GM12865 (cell line): ENCODE results near the gene PIEZO2.

ENCODE experiments used
- DNase-seq: peaks from one replicate; pipeline ENCODE4 v3.0.0; 2010; ENCODE audit warnings: low read depth
- H3K4me3 ChIP-seq: 2 replicates; pipeline ENCODE4 v1.5.1; 2011; ENCODE audit warnings: mild to moderate bottlenecking, low read depth, low read length, control low read depth
- TF ChIP-seq, protein P1 (sequence below): IDR thresholded peaks from 2 replicates; pipeline ENCODE4 v1.5.1; 2011; ENCODE audit warnings: low read length, control low read depth, low read depth, inconsistent platforms; ENCODE audit not compliant: insufficient read depth; ENCODE audit errors: missing control alignments

Gene PIEZO2

DNA sequence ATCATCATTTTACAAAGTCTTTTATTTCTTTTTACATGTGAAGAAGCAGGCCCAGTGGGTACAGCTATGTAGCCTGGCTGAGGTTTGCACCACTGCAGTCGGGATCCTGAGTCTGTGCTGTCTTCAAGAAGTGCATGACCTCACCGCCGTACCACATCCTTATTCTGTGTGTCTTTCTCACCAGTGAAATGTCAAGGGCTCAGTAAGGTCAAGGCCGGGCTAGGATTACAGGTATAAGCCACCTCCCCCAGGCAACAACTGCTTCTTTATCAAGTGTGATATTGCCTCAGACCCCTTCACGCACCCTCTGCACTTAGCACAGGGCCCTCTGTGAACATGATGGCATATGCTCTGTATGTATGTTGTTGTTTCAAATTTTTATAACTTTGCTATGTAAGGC, 76.7 kb downstream of the PIEZO2 start:
- TF ChIP-seq, protein P1, sequence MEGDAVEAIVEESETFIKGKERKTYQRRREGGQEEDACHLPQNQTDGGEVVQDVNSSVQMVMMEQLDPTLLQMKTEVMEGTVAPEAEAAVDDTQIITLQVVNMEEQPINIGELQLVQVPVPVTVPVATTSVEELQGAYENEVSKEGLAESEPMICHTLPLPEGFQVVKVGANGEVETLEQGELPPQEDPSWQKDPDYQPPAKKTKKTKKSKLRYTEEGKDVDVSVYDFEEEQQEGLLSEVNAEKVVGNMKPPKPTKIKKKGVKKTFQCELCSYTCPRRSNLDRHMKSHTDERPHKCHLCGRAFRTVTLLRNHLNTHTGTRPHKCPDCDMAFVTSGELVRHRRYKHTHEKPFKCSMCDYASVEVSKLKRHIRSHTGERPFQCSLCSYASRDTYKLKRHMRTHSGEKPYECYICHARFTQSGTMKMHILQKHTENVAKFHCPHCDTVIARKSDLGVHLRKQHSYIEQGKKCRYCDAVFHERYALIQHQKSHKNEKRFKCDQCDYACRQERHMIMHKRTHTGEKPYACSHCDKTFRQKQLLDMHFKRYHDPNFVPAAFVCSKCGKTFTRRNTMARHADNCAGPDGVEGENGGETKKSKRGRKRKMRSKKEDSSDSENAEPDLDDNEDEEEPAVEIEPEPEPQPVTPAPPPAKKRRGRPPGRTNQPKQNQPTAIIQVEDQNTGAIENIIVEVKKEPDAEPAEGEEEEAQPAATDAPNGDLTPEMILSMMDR, result no peak
- no peak overlapping the region for H3K4me3 ChIP-seq
- no peak for DNase-seq

DNA sequence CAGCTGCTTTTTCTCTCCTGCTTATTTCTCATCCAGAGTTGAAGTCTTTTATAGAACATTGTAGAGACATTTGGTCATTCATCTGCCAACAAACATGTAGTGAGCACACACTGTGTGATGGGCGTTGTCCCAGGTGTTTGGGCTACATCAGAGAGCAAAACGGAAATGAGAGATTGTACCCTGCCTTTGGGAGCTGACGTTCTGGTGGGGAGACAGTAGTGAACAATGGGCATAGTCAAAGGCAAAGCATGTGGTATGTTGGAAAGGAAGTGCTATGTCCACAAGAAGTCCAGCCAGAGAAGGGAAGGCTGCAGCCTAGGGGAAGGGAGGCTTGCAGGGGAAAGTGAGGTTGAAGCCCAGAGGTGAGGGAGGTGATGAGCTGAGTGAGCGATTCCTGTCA, 78.1 kb downstream of the PIEZO2 start:
- no peak overlapping the region for H3K4me3 ChIP-seq
- TF ChIP-seq, protein P1, result no peak
- DNase-seq, result no peak

DNA sequence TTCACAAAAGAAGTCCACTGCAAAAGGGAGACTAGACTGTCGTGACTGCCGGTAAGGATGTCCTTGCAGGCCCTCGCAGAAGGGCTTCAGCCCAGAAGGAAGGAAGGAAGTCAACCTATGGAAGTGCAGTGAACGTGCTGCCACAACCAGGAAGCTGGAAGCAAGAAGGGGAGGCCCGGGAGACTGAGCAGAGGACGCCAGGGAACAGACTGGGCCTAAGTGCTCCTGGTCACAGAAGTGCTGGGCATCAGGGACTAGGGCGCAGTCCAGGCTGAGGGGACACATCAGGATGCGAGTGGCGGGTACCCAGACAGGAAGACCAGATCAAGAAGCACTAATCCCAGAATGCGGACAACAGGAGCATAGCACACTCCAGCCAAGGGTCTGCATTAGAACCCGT, 78.8 kb downstream of the PIEZO2 start:
- no peak for DNase-seq
- TF ChIP-seq, protein P1, result no peak
- H3K4me3 ChIP-seq, result no peak overlapping the region

DNA sequence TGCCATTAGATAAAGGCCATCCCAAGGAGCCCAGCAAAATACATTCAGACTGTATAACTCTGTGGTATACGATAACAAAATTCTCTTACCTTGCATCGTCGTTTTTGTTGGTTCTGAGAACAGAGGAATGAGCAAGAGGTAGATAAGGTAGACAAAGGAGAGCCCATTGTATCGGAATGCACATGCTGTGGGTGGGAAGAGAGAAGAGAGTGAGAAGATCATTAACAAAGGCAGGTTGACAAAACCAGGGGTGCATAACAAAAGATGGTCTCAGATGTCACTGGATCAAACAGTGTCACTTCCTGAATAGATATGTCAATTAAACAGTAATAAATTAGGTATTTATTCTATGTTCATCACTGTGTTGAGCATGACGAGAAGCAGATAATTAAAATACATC, 83.3 kb downstream of the PIEZO2 start:
- no peak overlapping the region for H3K4me3 ChIP-seq
- TF ChIP-seq, protein P1, result no peak
- DNase-seq, result no peak

DNA sequence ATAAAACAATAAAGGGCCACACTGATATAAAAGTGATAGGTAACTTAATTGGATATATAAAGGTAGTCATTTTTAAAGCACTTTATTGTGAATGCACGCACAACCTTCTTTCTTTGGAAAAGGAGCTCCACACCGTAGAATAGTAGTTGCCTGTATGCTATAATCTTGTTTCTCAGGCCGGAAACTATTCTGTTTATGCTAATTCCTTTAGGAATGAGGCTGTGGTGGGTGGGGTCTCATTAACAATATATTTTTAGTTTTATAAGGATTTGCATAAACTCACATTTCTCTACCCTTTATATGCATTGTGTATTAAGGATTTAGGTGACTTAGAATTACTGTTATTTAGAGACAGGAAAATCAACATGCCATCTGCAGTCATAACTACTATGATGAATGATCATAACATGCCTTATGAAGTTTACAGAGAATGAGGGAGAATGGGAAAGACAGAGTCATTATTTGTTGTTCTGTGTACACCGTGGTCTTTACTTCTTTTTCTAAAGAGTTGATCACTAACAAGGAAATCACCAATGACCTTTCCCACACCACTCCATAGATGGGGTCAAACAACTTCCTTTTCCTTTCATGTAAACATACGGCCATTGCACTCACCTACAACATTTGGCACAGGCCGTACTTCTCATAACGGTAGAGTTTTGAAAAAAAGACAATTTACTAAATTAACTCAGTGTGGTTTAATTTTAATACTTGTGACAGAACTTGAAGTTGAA, 84.5 kb downstream of the PIEZO2 start:
- TF ChIP-seq, protein P1, result no peak
- no peak overlapping the region for H3K4me3 ChIP-seq
- DNase-seq, result no peak

DNA sequence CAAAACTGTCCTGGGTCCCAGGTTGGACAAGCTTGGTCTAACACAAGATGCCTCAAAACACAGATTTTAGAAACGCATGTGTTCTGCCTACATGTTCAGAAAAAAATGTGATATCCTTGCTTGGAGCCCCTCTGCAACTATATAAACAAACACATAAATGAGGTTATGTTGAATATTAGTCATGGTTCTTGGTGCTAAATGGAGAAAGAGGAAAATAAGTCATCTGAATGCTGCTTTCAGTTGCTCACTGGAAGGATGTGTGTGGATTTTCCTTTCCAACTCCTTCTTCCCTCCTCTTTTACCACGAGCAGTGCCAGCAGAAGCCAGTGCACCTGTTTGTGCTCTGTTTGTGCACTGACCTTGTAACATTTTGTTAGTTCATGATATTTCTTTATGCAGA, 85.3 kb downstream of the PIEZO2 start:
- no peak for DNase-seq
- no peak overlapping the region for H3K4me3 ChIP-seq
- TF ChIP-seq, protein P1, result no peak

DNA sequence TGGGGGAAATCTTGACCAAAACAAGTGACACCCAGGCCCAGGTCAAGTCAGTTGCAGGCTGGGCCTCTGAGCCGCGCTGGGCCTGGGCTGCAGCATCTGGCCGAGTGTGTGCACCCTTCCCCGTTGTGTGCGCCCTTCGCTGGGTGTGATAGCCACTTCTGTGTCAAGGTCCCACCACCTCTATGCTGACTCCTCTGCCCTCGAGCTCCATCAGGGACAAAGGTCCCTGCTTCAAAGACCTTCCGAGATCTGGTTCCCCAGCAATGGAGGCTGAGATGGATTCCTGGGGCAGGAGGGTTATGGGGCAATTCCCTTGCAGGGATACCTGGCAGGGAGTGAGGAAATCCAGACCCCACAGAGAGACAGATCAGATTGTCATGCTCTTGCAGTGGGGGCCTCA, 93.6 kb downstream of the PIEZO2 start:
- TF ChIP-seq, protein P1, result no peak
- H3K4me3 ChIP-seq, result no peak overlapping the region
- no peak for DNase-seq
